22Rv1 (cell line): ENCODE results near the gene UBE2G1.

Source experiments
- CTCF ChIP-seq: fragments of 450-650 bp; IDR thresholded peaks from 2 replicates; pipeline ENCODE4 v1.5.1; 2017; ENCODE audit warnings: mild to moderate bottlenecking
- ZFX ChIP-seq: fragments of 450-650 bp; IDR thresholded peaks from 2 replicates; pipeline ENCODE4 v1.6.1; 2017; ENCODE audit warnings: antibody characterized with exemption, borderline replicate concordance

GRCh38 chr17:4366327-4367063 lies at the start of gene UBE2G1:
- TF ChIP-seq CTCF (peak; percentile 22; the same call in 1 of the 2 replicates), ZFX (no peak)
